NCI-H748 (cell line): ENCODE measurements around the gene GPHN.
A peak's percentile ranks its signal among the peaks of the same experiment; 100 is the strongest.
"Not testable (repeated sequence)": the region's sequence is repeated elsewhere in the genome, so short reads cannot be mapped to it uniquely, and the experiment has no call there.

Experiments used
- DNase-seq: peaks from one replicate; lab custom pipeline; 2025; ENCODE audit not compliant: unreplicated experiment; lab: John Stamatoyannopoulos, UW

The GPHN gene

GRCh38 chr14:66501592-66501991 lies 6.4 kb upstream of the GPHN start:
- DNase-seq = no peak

GRCh38 chr14:66502836-66503235 lies 5.1 kb upstream of the GPHN start:
- DNase-seq = not testable (repeated sequence)

GRCh38 chr14:66503532-66503931 lies 4.4 kb upstream of the GPHN start:
- DNase-seq = no peak

- peak; percentile 68 for DNase-seq
Observed at GRCh38 chr14:66507181-66507721, 696 bp upstream of the GPHN start.

GRCh38 chr14:66508547-66508845 lies 549 bp downstream of the GPHN start:
- DNase-seq = no peak

- DNase-seq = peak; percentile 51
Observed at GRCh38 chr14:66508846-66509621, 1.1 kb downstream of the GPHN start.

- no peak for DNase-seq
Observed at GRCh38 chr14:66509874-66510273, 1.9 kb downstream of the GPHN start.

GRCh38 chr14:66511849-66512248 lies 3.9 kb downstream of the GPHN start:
- no peak for DNase-seq

GRCh38 chr14:66514213-66514612 lies 6.3 kb downstream of the GPHN start:
- DNase-seq = no peak

- DNase-seq = no peak
Observed at GRCh38 chr14:66530526-66530925, 22.6 kb downstream of the GPHN start.

GRCh38 chr14:66539034-66539433 lies 31.1 kb downstream of the GPHN start:
- no peak for DNase-seq

- no peak for DNase-seq
Observed at GRCh38 chr14:66540038-66540437, 32.1 kb downstream of the GPHN start.

GRCh38 chr14:66541627-66542026 lies 33.7 kb downstream of the GPHN start:
- DNase-seq = no peak

GRCh38 chr14:66543996-66544395 lies 36.0 kb downstream of the GPHN start:
- DNase-seq = no peak

- not testable (repeated sequence) for DNase-seq
Observed at GRCh38 chr14:66545191-66545590, 37.2 kb downstream of the GPHN start.

GRCh38 chr14:66545751-66546150 lies 37.8 kb downstream of the GPHN start:
- not testable (repeated sequence) for DNase-seq

GRCh38 chr14:66563731-66564130 lies 55.8 kb downstream of the GPHN start:
- no peak for DNase-seq

- no peak for DNase-seq
Observed at GRCh38 chr14:66568220-66568619, 60.3 kb downstream of the GPHN start.

- DNase-seq = no peak
Observed at GRCh38 chr14:66572826-66573225, 64.9 kb downstream of the GPHN start.

- no peak for DNase-seq
Observed at GRCh38 chr14:66575014-66575413, 67.1 kb downstream of the GPHN start.

GRCh38 chr14:66575939-66576338 lies 68.0 kb downstream of the GPHN start:
- DNase-seq = no peak

GRCh38 chr14:66587753-66588152 lies 79.8 kb downstream of the GPHN start:
- not testable (repeated sequence) for DNase-seq

- DNase-seq = no peak
Observed at GRCh38 chr14:66595394-66595793, 87.4 kb downstream of the GPHN start.
